Neural progenitor cell (in vitro differentiated cells): ENCODE data around the gene PRM1.

Source experiments
- EZH2 ChIP-seq: fragments of 200-600 bp; sonication (generic); IDR thresholded peaks from 2 replicates; pipeline ENCODE4 v1.6.1; 2017; ENCODE audit warnings: antibody characterized with exemption, mild to moderate bottlenecking, moderate library complexity
- EZH2phosphoT487 ChIP-seq: fragments of 200-600 bp; sonication (generic); IDR thresholded peaks from 2 replicates; pipeline ENCODE4 v1.6.1; 2017; ENCODE audit warnings: antibody characterized with exemption
- TF ChIP-seq, protein P1 (sequence below): fragments of 200-600 bp; sonication (generic); IDR thresholded peaks from 2 replicates; pipeline ENCODE4 v1.5.1; 2017; ENCODE audit warnings: antibody characterized with exemption, mild to moderate bottlenecking

DNA sequence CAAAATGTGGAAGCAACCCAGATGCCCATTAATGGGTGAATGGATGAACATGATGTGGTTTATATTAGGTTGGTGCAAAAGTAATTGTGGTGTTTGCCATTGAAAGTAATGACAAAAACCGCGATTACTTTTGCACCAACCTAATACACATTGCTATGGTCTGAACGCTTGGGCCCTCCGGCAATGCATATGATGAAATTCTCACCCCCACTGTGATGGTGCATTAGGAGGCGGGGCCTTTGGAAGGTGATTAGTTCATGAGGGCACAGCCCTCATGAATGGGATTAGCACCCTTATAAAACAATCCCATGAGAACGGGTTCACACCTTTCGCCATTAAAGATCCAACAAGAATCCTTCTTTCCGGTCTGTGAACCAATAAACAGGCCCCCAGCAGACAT lies 25.3 kb upstream of the PRM1 start:
- TF ChIP-seq EZH2 (no peak), EZH2phosphoT487 (no peak)
- TF ChIP-seq, protein P1, sequence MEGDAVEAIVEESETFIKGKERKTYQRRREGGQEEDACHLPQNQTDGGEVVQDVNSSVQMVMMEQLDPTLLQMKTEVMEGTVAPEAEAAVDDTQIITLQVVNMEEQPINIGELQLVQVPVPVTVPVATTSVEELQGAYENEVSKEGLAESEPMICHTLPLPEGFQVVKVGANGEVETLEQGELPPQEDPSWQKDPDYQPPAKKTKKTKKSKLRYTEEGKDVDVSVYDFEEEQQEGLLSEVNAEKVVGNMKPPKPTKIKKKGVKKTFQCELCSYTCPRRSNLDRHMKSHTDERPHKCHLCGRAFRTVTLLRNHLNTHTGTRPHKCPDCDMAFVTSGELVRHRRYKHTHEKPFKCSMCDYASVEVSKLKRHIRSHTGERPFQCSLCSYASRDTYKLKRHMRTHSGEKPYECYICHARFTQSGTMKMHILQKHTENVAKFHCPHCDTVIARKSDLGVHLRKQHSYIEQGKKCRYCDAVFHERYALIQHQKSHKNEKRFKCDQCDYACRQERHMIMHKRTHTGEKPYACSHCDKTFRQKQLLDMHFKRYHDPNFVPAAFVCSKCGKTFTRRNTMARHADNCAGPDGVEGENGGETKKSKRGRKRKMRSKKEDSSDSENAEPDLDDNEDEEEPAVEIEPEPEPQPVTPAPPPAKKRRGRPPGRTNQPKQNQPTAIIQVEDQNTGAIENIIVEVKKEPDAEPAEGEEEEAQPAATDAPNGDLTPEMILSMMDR, result no peak
